H1 (cell line): Measurements from ENCODE around the gene CDC45. TPM values are rescaled to one million over a fixed set of nuclear protein-coding genes. Genes with fewer than 3 reads are reported as not detected.

Experiments
- EZH2 ChIP-seq: fragments of 200-600 bp; sonication (generic); IDR thresholded peaks from 2 replicates; pipeline ENCODE4 v1.7.1; 2012; ENCODE audit warnings: low read depth, mild to moderate bottlenecking, moderate library complexity, low read length, inconsistent platforms; ENCODE audit not compliant: severe bottlenecking
- FOSL1 ChIP-seq: IDR thresholded peaks from 2 replicates; pipeline ENCODE4 v1.6.1; 2011; ENCODE audit warnings: mild to moderate bottlenecking, low read depth, low read length, moderate library complexity; ENCODE audit not compliant: insufficient read depth
- SAP30 ChIP-seq: fragments of 300-600 bp; sonication (generic); IDR thresholded peaks from 2 replicates; pipeline ENCODE4 v1.7.1; 2012; ENCODE audit warnings: low read length, moderate library complexity, mild to moderate bottlenecking, inconsistent platforms; ENCODE audit not compliant: insufficient read depth, insufficient replicate concordance
- SP1 ChIP-seq: IDR thresholded peaks from 2 replicates; pipeline ENCODE4 v1.6.1; 2011; ENCODE audit warnings: low read depth, low read length
- TAF7 ChIP-seq: optimal IDR thresholded peaks from 2 replicates; pipeline ENCODE3; 2011; ENCODE audit warnings: low read depth, mild to moderate bottlenecking, inconsistent platforms, low read length, moderate library complexity, borderline replicate concordance
- YY1 ChIP-seq: IDR thresholded peaks from 2 replicates; pipeline ENCODE4 v1.6.1; 2011; ENCODE audit warnings: low read depth, mild to moderate bottlenecking, low read length
- polyA plus RNA-seq, 7 experiments: library from polyadenylated mRNA; depleted of rRNA in 3 of 7; stranded (reverse) in 5 of 7; unstranded in 2 of 7; fragments of >200 nt in 5 of 7; fragments of 200-250 nt in 2 of 7; gene quantifications; 1 replicate in 5 of 7; 2 replicates in 1 of 7; 4 replicates in 1 of 7; pipeline versions ENCODE4 v1.2.1 to v1.2.3, GENCODE V29; 2011 to 2013; ENCODE audit warnings: missing spikeins in 2 of 7, mixed read lengths in 2 of 7
- total RNA-seq: library from RNA; stranded (reverse); fragmentation: NEBNext Ultra II Directional; extraction: Animal tissue kit (Norgen Biotek cat#: 25700); gene quantifications from 2 replicates; pipeline ENCODE4 v1.2.1, GENCODE V29; 2021
- TF ChIP-seq, protein P1 (sequence below): fragments of 300-600 bp; sonication (generic); IDR thresholded peaks from 2 replicates; pipeline ENCODE4 v1.7.1; 2012; ENCODE audit warnings: low read length, moderate library complexity, mild to moderate bottlenecking, inconsistent platforms; ENCODE audit not compliant: insufficient replicate concordance
- TF ChIP-seq, protein P2 (sequence below): IDR thresholded peaks from 2 replicates; pipeline ENCODE4 v1.6.1; 2011; ENCODE audit warnings: low read depth, mild to moderate bottlenecking, low read length; ENCODE audit not compliant: insufficient read depth

CDC45 gene
- total and polyA plus RNA-seq, 2 of the 8 experiments (the other 6 are each of a cell fraction or from before 2014, with no cell fraction given) = 31.9 to 37.7 TPM

DNA sequence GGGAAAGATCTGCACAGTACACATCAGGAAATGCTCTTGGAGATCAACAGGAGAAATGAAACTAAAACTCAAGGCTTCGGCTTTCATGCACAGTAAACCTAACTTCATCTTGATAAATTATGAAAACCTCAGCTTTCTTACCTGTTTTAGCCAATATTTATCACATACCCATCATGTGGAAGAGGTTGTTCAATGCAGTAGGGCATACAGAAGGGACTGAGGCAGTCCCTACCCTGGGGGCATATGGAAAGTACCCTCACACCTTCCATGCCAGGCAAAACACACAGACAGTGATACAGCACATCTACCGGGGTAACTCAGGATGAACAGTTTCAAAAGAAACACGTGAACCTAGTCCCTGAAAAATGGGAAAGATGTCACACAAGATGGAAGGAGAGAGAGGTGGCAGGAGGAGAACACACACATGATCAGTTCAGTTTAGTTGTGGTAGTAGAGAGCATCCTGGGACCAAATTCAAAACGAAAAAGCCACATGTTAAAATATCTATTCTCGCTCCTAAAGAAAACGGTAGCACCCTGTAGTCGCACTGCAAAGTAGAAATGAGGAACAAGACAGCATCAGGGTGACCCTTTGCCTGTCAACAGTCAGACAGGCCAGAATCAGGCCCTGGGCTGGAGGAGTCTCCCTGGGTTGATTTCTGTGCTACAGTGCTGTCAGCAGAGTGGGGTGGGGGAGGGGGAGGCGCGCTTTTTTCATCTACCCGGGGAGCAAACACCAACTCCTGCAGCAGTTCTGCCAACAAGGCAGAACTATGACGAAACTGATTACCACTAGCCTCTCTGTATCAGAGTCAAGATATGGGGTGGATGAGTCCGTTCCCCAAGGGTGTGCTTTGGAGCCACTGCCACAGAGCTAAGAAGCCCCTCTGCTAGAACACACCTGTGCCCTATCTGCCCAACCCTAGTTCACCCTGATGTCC is 49.5 kb upstream of the CDC45 start (continued):
- TF ChIP-seq, protein P1, sequence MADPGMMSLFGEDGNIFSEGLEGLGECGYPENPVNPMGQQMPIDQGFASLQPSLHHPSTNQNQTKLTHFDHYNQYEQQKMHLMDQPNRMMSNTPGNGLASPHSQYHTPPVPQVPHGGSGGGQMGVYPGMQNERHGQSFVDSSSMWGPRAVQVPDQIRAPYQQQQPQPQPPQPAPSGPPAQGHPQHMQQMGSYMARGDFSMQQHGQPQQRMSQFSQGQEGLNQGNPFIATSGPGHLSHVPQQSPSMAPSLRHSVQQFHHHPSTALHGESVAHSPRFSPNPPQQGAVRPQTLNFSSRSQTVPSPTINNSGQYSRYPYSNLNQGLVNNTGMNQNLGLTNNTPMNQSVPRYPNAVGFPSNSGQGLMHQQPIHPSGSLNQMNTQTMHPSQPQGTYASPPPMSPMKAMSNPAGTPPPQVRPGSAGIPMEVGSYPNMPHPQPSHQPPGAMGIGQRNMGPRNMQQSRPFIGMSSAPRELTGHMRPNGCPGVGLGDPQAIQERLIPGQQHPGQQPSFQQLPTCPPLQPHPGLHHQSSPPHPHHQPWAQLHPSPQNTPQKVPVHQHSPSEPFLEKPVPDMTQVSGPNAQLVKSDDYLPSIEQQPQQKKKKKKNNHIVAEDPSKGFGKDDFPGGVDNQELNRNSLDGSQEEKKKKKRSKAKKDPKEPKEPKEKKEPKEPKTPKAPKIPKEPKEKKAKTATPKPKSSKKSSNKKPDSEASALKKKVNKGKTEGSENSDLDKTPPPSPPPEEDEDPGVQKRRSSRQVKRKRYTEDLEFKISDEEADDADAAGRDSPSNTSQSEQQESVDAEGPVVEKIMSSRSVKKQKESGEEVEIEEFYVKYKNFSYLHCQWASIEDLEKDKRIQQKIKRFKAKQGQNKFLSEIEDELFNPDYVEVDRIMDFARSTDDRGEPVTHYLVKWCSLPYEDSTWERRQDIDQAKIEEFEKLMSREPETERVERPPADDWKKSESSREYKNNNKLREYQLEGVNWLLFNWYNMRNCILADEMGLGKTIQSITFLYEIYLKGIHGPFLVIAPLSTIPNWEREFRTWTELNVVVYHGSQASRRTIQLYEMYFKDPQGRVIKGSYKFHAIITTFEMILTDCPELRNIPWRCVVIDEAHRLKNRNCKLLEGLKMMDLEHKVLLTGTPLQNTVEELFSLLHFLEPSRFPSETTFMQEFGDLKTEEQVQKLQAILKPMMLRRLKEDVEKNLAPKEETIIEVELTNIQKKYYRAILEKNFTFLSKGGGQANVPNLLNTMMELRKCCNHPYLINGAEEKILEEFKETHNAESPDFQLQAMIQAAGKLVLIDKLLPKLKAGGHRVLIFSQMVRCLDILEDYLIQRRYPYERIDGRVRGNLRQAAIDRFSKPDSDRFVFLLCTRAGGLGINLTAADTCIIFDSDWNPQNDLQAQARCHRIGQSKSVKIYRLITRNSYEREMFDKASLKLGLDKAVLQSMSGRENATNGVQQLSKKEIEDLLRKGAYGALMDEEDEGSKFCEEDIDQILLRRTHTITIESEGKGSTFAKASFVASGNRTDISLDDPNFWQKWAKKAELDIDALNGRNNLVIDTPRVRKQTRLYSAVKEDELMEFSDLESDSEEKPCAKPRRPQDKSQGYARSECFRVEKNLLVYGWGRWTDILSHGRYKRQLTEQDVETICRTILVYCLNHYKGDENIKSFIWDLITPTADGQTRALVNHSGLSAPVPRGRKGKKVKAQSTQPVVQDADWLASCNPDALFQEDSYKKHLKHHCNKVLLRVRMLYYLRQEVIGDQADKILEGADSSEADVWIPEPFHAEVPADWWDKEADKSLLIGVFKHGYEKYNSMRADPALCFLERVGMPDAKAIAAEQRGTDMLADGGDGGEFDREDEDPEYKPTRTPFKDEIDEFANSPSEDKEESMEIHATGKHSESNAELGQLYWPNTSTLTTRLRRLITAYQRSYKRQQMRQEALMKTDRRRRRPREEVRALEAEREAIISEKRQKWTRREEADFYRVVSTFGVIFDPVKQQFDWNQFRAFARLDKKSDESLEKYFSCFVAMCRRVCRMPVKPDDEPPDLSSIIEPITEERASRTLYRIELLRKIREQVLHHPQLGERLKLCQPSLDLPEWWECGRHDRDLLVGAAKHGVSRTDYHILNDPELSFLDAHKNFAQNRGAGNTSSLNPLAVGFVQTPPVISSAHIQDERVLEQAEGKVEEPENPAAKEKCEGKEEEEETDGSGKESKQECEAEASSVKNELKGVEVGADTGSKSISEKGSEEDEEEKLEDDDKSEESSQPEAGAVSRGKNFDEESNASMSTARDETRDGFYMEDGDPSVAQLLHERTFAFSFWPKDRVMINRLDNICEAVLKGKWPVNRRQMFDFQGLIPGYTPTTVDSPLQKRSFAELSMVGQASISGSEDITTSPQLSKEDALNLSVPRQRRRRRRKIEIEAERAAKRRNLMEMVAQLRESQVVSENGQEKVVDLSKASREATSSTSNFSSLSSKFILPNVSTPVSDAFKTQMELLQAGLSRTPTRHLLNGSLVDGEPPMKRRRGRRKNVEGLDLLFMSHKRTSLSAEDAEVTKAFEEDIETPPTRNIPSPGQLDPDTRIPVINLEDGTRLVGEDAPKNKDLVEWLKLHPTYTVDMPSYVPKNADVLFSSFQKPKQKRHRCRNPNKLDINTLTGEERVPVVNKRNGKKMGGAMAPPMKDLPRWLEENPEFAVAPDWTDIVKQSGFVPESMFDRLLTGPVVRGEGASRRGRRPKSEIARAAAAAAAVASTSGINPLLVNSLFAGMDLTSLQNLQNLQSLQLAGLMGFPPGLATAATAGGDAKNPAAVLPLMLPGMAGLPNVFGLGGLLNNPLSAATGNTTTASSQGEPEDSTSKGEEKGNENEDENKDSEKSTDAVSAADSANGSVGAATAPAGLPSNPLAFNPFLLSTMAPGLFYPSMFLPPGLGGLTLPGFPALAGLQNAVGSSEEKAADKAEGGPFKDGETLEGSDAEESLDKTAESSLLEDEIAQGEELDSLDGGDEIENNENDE = no peak
- peak; percentile 16 for TF ChIP-seq SAP30
- TF ChIP-seq YY1 = no peak
- TF ChIP-seq FOSL1 = no peak
- TF ChIP-seq, protein P2, sequence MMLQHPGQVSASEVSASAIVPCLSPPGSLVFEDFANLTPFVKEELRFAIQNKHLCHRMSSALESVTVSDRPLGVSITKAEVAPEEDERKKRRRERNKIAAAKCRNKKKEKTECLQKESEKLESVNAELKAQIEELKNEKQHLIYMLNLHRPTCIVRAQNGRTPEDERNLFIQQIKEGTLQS = no peak
- no peak for TF ChIP-seq TAF7
- 0 out of 2 replicates have a peak, but pooled peaks have one; percentile 47 for TF ChIP-seq SP1
- TF ChIP-seq EZH2 = no peak
